LHCN-M2 (cell line): ENCODE measurements around the gene AVPI1. TPM values are rescaled to one million over a fixed set of nuclear protein-coding genes. Genes with fewer than 3 reads are reported as not detected.

ENCODE experiments used
- DNase-seq: peaks from one replicate; pipeline ENCODE4 v3.0.0-alpha.2; 2012; ENCODE audit warnings: low read depth
- polyA plus RNA-seq: library from polyadenylated mRNA; unstranded; fragments of >200 nt; gene quantifications from one replicate; pipeline ENCODE4 v1.2.1, GENCODE V29; 2012; ENCODE audit warnings: missing spikeins
- total RNA-seq: library from RNA; depleted of rRNA; stranded (reverse); fragments of >200 nt; gene quantifications from 2 replicates; pipeline ENCODE4 v1.2.3, GENCODE V29; 2014; rRNA removed

Gene AVPI1
- total RNA-seq: 17.1 and 24.4 TPM in 2 replicates
- 32.8 TPM for polyA plus RNA-seq

GRCh38 chr10:97686962-97687784 is at the start of gene AVPI1:
TSS of gene AVPI1 (minus strand) at chr10:97687241. CDS start at chr10:97679905, 7,336 bp downstream.
- DNase-seq: peak; percentile 96

- DNase-seq: no peak
Observed at GRCh38 chr10:97736403-97736901, 49.4 kb upstream of the AVPI1 start.

- DNase-seq: no peak
Observed at GRCh38 chr10:97734021-97734420, 47.0 kb upstream of the AVPI1 start.

GRCh38 chr10:97733256-97733655 is 46.2 kb upstream of the AVPI1 start:
- DNase-seq: no peak

GRCh38 chr10:97732052-97732359 is 45.0 kb upstream of the AVPI1 start:
- DNase-seq: no peak

GRCh38 chr10:97731346-97732051 is 44.5 kb upstream of the AVPI1 start:
- peak; percentile 71 for DNase-seq

- DNase-seq: no peak
Observed at GRCh38 chr10:97729014-97729413, 42.0 kb upstream of the AVPI1 start.

- DNase-seq: peak; percentile 70
Observed at GRCh38 chr10:97726636-97727178, 39.7 kb upstream of the AVPI1 start.

- DNase-seq: peak; percentile 66
Observed at GRCh38 chr10:97724341-97724941, 37.4 kb upstream of the AVPI1 start.

GRCh38 chr10:97723001-97723400 is 36.0 kb upstream of the AVPI1 start:
- DNase-seq: no peak

GRCh38 chr10:97721871-97722780 is 35.1 kb upstream of the AVPI1 start:
- DNase-seq: no peak

GRCh38 chr10:97719602-97720001 is 32.6 kb upstream of the AVPI1 start:
- no peak for DNase-seq

- DNase-seq: peak; percentile 46
Observed at GRCh38 chr10:97718659-97719142, 31.7 kb upstream of the AVPI1 start.

GRCh38 chr10:97718178-97718577 is 31.1 kb upstream of the AVPI1 start:
- DNase-seq: no peak

GRCh38 chr10:97717627-97718026 is 30.6 kb upstream of the AVPI1 start:
- DNase-seq: no peak

- no peak for DNase-seq
Observed at GRCh38 chr10:97715259-97715874, 28.3 kb upstream of the AVPI1 start.

GRCh38 chr10:97714401-97715258 is 27.6 kb upstream of the AVPI1 start:
- DNase-seq: peak; percentile 69

- peak; percentile 77 for DNase-seq
Observed at GRCh38 chr10:97713826-97714400, 26.9 kb upstream of the AVPI1 start.

- DNase-seq: peak; percentile 80
Observed at GRCh38 chr10:97713339-97713825, 26.3 kb upstream of the AVPI1 start, which contains the start of gene MARVELD1. TSS of gene MARVELD1 (plus strand) at chr10:97713730. CDS start at chr10:97713877, 147 bp downstream.
